D721Med (cell line): ENCODE measurements around the gene MAPK6.
"Not testable (repeated sequence)": the region's sequence is repeated elsewhere in the genome, so short reads cannot be mapped to it uniquely, and the experiment has no call there.

ENCODE experiments used
- DNase-seq: peaks from one replicate; pipeline ENCODE4 v3.0.0; 2011; ENCODE audit warnings: low spot score; ENCODE audit not compliant: insufficient read length
- FAIRE-seq: peaks from 2 replicates; lab custom pipeline; 2011; peaks lifted over from hg19 to GRCh38; lab: Jason Lieb, UNC
- CTCF ChIP-seq: IDR thresholded peaks from 2 replicates; pipeline ENCODE4 v1.5.1; 2012; ENCODE audit warnings: mild to moderate bottlenecking, control low read depth; ENCODE audit not compliant: insufficient read depth; ENCODE audit errors: missing control alignments

Gene MAPK6

GRCh38 chr15:52095597-52096262 is 76.7 kb downstream of the MAPK6 start:
- TF ChIP-seq CTCF = no peak
- DNase-seq = no peak
- no peak for FAIRE-seq

DNA sequence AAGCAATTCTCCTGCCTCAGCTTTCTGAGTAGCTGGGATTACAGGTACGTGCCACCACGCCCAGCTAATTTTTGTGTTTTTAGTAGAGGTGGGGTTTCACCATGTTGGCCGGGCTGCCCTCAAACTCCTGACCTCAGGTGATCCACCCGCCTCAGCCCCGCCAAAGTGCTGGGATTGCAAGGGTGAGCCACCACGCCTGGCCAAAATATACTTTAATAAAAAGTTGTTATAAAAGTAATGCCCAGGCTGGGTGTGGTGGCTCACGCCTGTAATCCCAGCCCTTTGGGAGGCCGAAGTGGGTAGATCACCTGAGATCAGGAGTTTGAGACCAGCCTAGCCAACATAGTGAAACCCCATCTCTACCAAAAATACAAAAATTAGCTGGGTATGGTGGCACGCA is 77.5 kb downstream of the MAPK6 start:
- DNase-seq, FAIRE-seq: not testable (repeated sequence)

GRCh38 chr15:52097180-52097579 is 78.2 kb downstream of the MAPK6 start:
- TF ChIP-seq CTCF = no peak
- FAIRE-seq = no peak
- no peak for DNase-seq

DNA sequence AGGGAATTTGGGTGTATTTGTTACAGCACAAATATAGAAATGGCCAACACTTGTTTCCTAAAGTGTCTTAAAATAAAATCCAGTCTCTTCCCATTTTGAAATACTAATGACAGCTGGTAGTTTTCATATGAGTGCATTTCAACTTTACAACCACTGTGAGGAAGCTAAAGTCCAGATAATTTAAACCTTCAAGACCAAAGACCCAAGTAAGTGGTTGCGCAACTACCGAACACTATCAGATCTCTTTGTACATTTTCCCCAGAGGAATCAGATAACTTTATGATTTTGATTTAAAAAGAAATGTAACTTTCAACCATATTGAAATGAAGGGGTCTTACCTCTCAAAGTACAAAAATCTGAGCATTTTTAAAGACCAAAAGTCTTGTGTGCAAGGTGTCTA is 79.3 kb downstream of the MAPK6 start:
- no peak for TF ChIP-seq CTCF
- DNase-seq = no peak
- no peak for FAIRE-seq

DNA sequence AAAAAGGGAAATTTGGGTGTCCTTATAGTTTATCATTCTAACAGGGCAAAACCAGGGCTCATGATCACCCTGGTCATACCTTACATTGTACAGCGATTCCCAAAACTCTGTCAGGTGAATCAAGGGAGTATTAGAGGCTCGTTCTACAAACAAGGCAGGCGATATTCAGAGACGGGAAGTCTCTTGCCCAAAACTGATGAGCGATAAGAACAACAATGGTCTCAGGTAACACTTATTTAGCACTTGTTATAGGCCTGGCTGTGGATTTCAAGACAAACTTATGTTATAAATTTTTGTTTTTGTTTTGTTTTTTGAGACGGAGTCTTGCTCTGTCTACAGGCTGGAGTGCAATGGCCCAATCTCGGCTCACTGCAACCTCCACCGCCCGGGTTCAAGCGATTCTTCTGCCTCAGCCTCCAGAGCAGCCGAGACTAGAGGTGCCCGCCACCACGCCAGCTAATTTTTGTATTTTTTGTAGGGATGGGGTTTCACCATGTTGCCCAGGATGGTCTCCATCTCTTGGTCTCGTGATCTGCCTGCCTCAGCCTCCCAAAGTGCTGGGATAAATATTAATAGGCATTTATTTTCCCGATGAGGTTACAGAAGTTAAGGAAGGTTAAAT is 80.7 kb downstream of the MAPK6 start:
- no peak for DNase-seq
- TF ChIP-seq CTCF = no peak
- FAIRE-seq = no peak

DNA sequence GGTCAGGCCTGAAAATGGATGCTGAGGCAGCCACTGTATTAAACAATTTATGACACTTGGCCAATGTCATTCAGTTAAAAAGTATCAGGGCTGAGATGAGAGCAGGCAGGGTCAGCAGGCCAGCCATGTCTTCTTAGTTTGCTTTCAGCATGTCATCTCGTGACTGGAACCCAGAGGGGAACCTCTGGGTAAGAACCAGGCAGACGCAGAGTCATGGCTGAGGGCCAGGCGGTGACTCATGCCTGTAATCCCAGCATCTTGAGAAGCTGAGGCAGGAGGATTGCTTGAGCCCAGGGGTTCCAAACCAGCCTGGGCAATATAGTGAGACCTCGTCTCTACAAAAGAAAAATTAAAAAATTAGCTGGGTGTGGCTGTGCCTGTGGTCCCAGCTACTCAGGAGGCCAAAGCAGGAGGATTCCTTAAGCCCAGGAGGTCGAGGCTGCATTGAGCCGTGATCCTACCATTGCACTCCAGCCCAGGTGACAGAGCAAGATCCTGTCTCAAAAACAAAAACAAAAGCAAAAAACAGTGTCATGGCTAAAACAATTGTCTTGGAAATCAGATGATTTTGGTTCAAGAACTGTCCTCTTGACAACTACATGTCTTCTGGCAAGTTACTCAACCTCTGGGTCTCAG is 81.9 kb downstream of the MAPK6 start:
- FAIRE-seq (no peak), DNase-seq (no peak)
- no peak for TF ChIP-seq CTCF

DNA sequence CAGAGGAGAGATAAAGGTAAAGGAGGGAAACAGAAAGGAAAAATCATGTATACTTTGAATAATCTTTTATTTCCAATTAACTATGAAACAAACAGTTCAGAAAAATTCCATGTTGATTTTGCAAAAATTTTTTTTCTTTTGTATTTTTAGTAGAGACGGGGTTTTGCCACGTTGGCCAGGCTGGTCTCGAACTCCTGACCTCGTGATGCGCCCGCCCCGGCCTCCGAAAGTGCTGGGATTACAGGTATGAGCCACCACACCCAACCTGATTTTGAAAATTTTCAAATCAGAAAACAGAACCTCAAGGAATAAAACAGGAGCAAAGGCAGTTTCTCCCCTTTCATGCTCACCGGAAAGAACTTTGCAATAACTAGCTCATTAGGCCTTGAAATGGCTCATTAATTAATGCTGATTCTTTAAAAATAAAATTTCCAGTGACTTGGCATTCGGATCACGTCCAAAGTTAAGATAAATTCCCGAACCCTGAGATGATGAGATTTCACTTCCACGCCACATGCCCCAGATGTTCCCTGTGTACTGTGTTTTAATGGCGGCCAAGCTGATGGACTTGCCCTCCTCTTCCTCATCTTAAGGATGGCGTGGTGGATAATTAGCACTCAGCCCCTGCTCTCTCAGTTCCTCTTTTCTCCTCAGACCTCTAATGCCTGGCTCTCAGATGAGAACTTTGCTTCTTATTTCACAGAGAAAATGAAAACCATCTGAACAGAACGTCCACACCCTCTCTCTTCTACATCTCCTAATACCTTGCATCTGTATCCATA is 82.7 kb downstream of the MAPK6 start:
- no peak for TF ChIP-seq CTCF
- DNase-seq = no peak
- FAIRE-seq = no peak
